Dendritic cell treated with granulocyte-macrophage colony-stimulating factor and Interleukin-4, amounts not matched to agents 40 ng/mL and 50 ng/mL, for 4 days (primary cell): Measurements from ENCODE around the gene MBP.

Source experiments
- H3K27ac Mint-ChIP-seq: one replicate; pipeline ENCODE4 v1.8.0; 2022; ENCODE audit warnings: mild to moderate bottlenecking, mixed read lengths
- H3K27me3 Mint-ChIP-seq: one replicate; pipeline ENCODE4 v1.8.0; 2022; ENCODE audit warnings: mild to moderate bottlenecking, mixed read lengths
- H3K36me3 Mint-ChIP-seq: one replicate; pipeline ENCODE4 v1.8.0; 2022; ENCODE audit warnings: low read depth, mixed read lengths
- H3K4me1 Mint-ChIP-seq: one replicate; pipeline ENCODE4 v1.8.0; 2022; ENCODE audit warnings: low read depth, mixed read lengths
- H3K4me3 Mint-ChIP-seq: one replicate; pipeline ENCODE4 v1.8.0; 2022; ENCODE audit warnings: mild to moderate bottlenecking, moderate library complexity, mixed read lengths
- H3K9me3 Mint-ChIP-seq: one replicate; pipeline ENCODE4 v1.8.0; 2022; ENCODE audit warnings: mixed read lengths
- intact Hi-C: fragments of 100-400 bp; cut with micrococcal nuclease; formaldehyde crosslinking; loops from one replicate; pipeline ENCODE4 v1.15.0; 2022

MBP gene

DNA sequence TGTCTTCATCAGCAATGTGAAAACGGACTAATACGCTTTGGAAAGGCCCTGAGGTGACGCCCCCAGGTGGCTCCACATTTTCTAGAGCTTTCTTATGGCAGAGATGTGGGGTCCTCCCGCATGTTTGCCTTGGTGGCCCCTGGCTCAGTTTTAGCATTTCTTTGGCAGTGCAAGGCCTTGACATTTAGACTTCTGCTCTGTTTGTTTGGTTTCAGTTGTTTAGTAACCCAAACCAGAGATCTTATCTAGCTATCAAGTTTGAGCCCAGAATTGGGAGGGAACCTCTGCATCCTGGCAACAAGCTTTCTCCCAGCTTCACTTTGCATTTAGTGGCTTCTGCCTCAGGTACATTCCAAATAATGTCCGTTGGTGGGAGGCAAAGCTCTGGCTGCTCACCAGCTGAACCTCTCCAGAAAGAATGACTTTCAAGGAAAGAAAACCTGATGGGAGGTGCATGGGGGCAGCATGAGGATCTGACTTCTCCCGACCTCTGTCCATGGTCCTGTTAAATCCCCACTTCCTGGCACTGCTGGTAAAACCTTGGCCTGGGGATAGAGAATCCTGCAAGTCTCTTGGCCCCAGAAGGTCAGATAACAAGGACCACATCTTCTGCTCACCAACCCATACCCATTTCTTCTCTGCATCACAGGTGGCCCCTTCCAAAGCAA is 12.0 kb upstream of the MBP start:
- Mint-ChIP-seq H3K27me3 (no peaks in the 10 kb centered on the region), H3K27ac (no peak overlapping the region), H3K36me3 (peaks cover 16% of the 10 kb centered on the region), H3K4me3 (no peak overlapping the region), H3K4me1 (peaks cover 51% of the 10 kb centered on the region), H3K9me3 (peaks cover 27% of the 10 kb centered on the region)
- intact Hi-C loops: no loop called here

DNA sequence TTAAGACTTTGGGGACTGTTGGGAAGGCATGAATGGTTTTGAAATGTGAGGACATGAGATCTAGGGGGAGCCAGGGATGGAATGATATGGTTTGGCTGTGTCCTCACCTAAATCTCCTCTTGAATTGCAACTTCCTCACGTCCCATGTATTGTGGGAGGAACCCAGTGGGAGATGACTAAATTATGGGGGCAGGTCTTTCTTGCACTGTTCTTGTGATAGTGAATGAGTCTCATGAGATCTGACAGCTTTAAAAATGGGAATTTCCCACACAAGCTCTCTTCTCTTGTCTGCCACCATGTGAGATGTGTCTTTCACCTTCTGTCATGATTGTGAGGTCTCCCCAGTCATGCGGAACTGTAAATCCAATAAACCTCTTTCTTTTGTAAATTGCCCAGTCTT is 11.5 kb upstream of the MBP start:
- H3K4me1 Mint-ChIP-seq: peaks cover 54% of the 10 kb centered on the region
- H3K4me3 Mint-ChIP-seq: no peak overlapping the region
- intact Hi-C loops: no loop called here
- peaks cover 16% of the 10 kb centered on the region for H3K36me3 Mint-ChIP-seq
- H3K27ac Mint-ChIP-seq: no peak overlapping the region
- H3K9me3 Mint-ChIP-seq: peaks cover 27% of the 10 kb centered on the region
- H3K27me3 Mint-ChIP-seq: no peaks in the 10 kb centered on the region

DNA sequence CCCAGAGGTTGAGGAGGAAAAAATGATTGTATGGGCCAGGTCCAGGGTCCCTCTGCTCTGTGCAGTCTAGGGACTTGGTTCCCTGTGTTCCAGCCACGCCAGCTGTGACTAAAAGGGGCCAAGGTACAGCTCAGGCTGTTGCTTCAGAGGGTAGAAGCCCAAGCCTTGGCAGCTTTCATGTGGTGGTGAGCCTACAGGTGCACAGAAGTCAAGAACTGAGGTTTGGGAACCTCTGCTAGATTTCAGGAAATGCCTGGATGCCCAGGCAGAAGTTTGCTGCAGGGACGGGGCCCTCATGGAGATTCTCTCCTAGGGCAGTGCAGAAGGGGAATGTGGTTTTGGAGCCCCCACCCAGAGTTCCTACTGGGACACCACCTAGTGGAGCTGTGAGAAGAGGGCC is 10.6 kb upstream of the MBP start:
- H3K27me3 Mint-ChIP-seq: no peaks in the 10 kb centered on the region
- intact Hi-C loops: no loop called here
- no peak overlapping the region for H3K27ac Mint-ChIP-seq

DNA sequence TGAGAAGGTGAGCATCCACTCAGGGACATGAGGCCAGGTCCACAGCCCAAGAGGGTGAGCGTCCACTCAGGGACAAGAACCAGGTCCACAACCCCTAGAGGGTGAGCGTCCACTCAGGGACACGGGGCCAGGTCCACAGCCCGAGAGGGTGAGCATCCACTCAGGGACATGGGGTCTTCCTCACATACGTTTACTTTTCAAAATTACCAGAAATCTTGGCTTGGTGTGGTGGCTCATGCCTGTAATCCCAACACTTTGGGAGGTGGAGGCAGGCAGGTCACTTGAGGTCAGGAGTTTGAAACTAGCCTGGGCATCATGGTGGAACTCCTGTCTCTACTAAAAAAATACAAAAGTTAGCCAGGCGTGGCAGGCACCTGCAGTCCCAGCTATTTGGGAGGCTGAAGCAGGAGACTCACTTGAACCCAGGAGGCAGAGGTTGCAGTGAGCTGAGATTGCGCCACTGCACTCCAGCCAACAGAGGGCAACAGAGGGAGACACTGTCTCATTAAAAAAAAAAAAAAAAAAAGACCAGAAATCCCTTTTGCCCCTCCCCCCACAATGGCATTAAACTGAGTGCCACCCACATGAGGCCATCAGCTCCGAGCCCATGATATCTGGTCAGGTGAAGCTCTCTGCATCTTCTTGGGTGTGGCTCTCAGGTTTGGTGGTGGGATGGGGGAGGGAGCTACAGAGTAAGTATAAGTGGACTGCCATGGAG is 9.0 kb upstream of the MBP start:
- Mint-ChIP-seq H3K27ac (peak overlapping the region; percentile 85), H3K4me1 (peaks cover 43% of the 10 kb centered on the region), H3K27me3 (peaks cover 1% of the 10 kb centered on the region), H3K36me3 (peaks cover 16% of the 10 kb centered on the region), H3K9me3 (peaks cover 27% of the 10 kb centered on the region), H3K4me3 (no peak overlapping the region)
- intact Hi-C loops: no loop called here

More for the DNA sequence above, 10.6 kb upstream of the MBP start:
- H3K4me1 Mint-ChIP-seq: peaks cover 53% of the 10 kb centered on the region
- H3K36me3 Mint-ChIP-seq: peaks cover 16% of the 10 kb centered on the region
- H3K4me3 Mint-ChIP-seq: no peak overlapping the region
- peaks cover 27% of the 10 kb centered on the region for H3K9me3 Mint-ChIP-seq

DNA sequence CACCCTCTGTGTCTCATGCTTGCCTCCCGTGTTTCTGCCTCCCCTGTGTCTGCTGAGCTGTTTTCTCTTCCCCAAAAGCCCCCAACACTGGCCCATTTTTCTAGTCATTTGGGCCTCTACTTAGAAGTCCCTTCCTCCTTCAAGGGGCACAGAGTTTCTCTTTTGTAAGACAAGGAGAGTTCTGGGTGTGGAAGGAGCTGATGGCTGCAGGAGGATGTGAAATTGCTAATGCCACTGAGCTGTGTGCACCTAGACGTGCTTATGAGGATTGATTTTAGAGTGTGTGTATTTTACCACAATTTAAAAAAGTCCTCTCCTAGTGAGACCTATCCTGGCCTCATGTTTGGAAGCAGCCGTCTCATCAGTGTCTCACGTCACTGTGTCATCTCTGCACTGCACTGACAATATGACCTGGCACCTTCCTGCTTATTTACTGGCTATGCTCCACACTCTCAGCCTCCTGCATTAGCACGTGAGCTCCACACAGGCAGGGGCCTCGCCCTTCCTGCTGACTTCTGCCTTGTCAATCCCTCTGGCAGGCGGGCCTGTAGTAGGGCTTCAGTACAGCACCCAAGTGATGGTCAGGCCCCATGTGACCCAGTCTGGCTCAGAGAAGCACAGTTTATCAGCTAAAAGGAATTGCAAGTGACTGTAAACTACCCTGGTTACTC is 8.0 kb upstream of the MBP start:
- Mint-ChIP-seq H3K27ac (peak overlapping the region; percentile 85), H3K4me1 (peaks cover 45% of the 10 kb centered on the region), H3K4me3 (no peak overlapping the region), H3K9me3 (peaks cover 27% of the 10 kb centered on the region), H3K27me3 (peaks cover 1% of the 10 kb centered on the region), H3K36me3 (peaks cover 22% of the 10 kb centered on the region)
- intact Hi-C loops: no loop called here

DNA sequence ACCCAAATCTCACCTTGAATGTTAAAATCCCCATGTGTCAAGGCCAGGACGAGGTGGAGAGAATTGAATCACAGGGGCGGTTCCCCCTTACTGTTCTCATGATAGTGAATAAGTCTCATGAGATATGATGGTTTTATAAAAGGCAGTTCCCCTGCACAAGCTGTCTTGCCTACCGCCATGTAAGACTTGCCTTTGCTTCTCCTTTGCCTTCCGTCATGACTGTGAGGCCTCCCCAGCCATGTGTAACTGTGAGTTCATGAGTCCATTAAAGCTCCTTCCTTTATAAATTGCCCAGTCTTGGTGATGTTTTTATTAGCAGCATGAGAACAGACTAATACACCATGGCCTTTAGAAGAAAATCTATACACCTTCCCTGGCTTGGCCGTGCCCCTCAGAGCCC is 7.4 kb upstream of the MBP start:
- intact Hi-C loops: no loop called here
- H3K4me1 Mint-ChIP-seq: peaks cover 47% of the 10 kb centered on the region
- peaks cover 27% of the 10 kb centered on the region for H3K9me3 Mint-ChIP-seq
- H3K27ac Mint-ChIP-seq: peak overlapping the region; percentile 85
- H3K27me3 Mint-ChIP-seq: peaks cover 1% of the 10 kb centered on the region
- H3K4me3 Mint-ChIP-seq: no peak overlapping the region
- peaks cover 25% of the 10 kb centered on the region for H3K36me3 Mint-ChIP-seq

DNA sequence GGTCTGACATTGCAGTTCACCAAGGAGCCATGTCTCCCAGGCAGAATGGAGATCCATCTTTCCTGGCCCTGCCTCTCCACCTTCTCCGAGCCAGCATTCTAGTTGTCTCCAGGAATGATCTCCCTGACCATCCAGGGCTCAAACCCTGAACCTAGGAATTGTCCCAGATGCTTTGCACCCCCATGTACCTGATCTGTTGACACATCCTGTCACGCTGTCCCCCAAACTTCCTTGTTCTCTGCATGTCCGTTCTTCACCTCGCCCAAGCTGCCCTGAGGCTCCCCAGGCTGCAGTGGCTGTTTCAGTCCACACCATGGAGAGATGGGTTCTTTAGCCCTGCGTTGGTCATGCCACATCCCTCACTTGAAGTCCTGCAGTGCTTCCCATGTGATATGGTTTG is 7.0 kb upstream of the MBP start:
- Mint-ChIP-seq H3K36me3 (peaks cover 25% of the 10 kb centered on the region), H3K9me3 (peaks cover 26% of the 10 kb centered on the region), H3K27ac (peak overlapping the region; percentile 85), H3K4me3 (no peak overlapping the region), H3K27me3 (peaks cover 1% of the 10 kb centered on the region), H3K4me1 (peaks cover 48% of the 10 kb centered on the region)
- intact Hi-C loops: loop anchor here (10.0 kb wide), 1 partner anchor 315 kb away; the partner anchor contains the start of gene ZNF236

DNA sequence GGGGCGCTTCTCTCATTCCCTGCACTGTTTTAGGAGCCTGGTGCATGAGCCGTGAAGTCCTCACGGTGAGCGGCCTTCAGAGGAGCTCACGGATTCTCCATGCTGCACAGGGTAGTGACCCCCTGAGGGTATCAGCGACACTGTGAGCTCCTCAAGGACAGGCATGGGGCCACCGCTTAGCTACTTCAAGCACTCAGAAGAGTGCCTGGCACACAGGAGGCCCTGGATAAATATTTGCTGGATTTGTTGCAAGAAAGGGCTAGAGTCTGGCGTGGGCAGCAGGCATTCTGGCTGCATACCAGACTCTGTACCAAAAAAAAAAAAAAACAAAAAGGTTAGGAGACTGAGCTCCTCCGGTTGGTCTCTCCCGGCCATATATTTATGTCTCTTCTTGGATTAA is 5.7 kb upstream of the MBP start:
- H3K4me3 Mint-ChIP-seq: no peak overlapping the region
- peak overlapping the region; percentile 52 for H3K27ac Mint-ChIP-seq
- intact Hi-C loops: loop anchor here (10.0 kb wide), 1 partner anchor 313 kb away; the partner anchor contains the start of gene ZNF236
- peaks cover 19% of the 10 kb centered on the region for H3K36me3 Mint-ChIP-seq
- H3K9me3 Mint-ChIP-seq: peaks cover 13% of the 10 kb centered on the region
- H3K27me3 Mint-ChIP-seq: peaks cover 1% of the 10 kb centered on the region
- peaks cover 56% of the 10 kb centered on the region for H3K4me1 Mint-ChIP-seq

DNA sequence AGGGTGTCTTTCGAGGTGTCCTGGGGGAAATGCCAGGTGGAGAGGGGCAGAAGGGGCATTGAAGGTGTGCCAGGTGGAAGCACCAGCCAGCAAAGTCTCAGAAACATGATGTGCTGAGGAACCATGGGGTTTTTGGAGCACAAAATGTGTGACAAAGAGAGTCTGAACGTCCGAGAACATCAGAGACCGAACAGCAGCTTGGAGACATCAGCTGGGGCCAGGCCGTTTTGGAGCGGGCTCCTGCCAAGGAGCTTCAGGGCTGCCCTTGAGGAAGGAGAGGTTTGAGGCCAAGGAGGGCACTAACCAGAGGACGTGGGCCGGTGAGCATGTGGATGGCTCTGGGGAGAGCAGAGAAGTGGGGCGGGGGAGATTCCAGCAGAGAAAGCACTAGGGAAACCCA is 5.3 kb upstream of the MBP start:
- Mint-ChIP-seq H3K27me3 (peaks cover 1% of the 10 kb centered on the region), H3K36me3 (peaks cover 17% of the 10 kb centered on the region), H3K9me3 (peaks cover 9% of the 10 kb centered on the region), H3K4me3 (no peak overlapping the region), H3K4me1 (peaks cover 60% of the 10 kb centered on the region), H3K27ac (peak overlapping the region; percentile 52)
- intact Hi-C loops: loop anchor here (10.0 kb wide), 1 partner anchor 313 kb away; the partner anchor contains the start of gene ZNF236

DNA sequence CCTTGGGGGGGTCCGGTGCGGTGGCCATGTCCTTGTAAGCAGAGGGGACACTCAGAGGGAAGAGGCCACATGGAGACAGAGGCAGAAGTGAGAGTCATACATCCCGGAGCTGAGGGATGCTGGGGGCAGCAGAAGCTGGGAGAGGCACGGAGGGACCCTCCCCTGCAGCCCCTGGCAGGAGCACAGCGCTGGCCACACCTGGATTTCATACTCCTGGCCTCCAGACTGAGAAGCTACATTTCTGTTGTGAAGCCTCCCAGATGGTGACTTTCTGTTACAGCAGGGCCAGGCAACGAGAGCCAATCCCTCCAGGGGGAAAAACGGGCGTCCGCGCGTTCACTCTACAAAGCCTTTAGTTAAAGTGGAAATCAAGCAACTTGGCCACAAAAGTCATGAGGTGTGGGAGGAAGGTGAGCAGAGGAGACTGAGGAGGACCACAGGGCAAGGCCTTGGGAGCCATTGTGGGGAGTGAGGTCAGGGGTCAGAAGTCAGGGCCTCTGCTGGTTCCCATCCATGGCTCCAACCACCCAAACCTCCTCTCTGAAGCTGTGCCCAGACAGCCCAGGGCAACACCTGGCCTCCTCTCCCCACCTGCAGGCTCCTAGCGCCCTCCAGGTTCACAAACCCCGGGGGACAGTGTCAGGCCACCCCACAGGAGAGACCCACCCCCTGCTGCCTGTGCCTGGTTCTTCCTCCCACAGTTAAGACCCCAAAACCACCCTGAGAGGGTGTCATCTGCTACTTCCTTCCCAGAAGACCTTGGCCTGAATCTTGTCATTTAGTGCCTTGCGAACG is 4.5 kb upstream of the MBP start:
- peak overlapping the region; percentile 52 for H3K27ac Mint-ChIP-seq
- intact Hi-C loops: loop anchor here (10.0 kb wide), 1 partner anchor 312 kb away; the partner anchor contains the start of gene ZNF236
- H3K4me1 Mint-ChIP-seq: peaks cover 60% of the 10 kb centered on the region
- no peak overlapping the region for H3K4me3 Mint-ChIP-seq
- peaks cover 1% of the 10 kb centered on the region for H3K27me3 Mint-ChIP-seq
- peaks cover 9% of the 10 kb centered on the region for H3K36me3 Mint-ChIP-seq
- H3K9me3 Mint-ChIP-seq: peaks cover under 1% of the 10 kb centered on the region

DNA sequence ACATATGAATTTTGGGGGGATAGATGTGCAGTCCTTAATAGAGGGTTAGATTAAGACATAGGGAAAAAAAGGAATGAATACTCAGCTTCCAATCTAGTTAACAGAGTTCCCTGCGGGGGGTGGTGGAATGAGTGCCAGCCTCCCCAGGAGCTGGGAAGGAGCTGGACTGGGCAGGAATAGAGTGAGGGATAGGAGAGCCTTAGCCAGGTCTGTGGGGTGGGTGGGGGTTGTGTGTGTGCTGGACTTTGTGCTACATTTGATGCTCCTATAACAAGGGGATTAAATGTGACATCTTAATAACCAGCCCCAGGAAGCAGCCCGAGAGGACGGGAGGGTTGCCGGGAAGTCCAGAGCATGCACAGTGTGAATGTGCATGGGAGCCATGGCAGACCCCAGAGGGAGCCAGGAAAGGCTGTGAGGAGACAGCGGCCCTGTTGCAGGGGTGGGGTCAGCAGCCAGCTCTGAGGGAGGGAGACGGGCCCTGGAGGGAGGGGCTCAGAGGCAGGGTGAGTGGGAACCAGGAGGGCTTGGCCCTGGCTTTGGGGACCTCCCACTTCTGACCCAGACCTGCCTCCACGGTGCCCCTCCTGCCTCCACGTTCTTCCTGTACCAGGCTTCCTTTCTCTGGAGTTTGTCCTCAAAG is 3.6 kb upstream of the MBP start:
- peaks cover 52% of the 10 kb centered on the region for H3K4me1 Mint-ChIP-seq
- no peaks in the 10 kb centered on the region for H3K9me3 Mint-ChIP-seq
- no peak overlapping the region for H3K4me3 Mint-ChIP-seq
- peak overlapping the region; percentile 44 for H3K27ac Mint-ChIP-seq
- peaks cover 1% of the 10 kb centered on the region for H3K27me3 Mint-ChIP-seq
- intact Hi-C loops: loop anchor here (10.0 kb wide), 1 partner anchor 311 kb away; the partner anchor contains the start of gene ZNF236
- H3K36me3 Mint-ChIP-seq: peaks cover 12% of the 10 kb centered on the region

DNA sequence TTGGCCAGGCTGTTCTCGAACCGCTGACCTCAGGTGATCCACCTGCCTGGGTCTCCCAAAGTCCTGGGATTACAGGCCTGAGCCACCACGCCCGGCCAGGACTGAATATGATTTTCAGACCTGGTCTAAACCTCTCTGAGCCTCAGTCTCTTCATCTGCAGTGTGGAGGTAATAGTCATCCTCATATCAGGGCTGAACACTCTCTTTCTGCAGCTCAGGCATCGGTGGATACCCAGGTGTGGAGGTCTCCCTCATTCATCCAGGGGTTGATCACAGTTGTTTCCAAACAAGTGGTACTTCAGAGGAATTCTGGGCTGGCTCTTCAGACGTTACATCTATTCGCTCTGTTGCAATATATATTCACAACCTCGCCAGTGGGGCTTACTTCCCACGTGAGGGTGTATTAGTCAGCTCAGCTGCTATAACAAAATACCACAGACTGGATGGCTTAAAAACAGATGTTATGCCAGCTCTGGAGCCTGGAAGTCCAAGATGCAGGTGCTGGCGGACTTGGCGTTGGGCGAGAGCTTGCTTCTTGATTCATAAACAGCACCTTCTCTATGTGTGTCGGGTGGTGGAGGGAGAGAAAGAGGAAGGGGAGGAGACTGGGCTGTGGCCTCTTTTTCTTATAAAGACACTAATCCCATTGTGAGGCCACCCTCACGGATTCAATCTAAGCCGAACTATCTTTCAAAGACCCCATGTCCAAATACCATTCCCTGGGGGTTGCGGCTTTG is 2.9 kb upstream of the MBP start:
- peaks cover 51% of the 10 kb centered on the region for H3K4me1 Mint-ChIP-seq
- H3K27ac Mint-ChIP-seq: peak overlapping the region; percentile 44
- no peak overlapping the region for H3K4me3 Mint-ChIP-seq
- H3K27me3 Mint-ChIP-seq: peaks cover 1% of the 10 kb centered on the region
- no peaks in the 10 kb centered on the region for H3K9me3 Mint-ChIP-seq
- intact Hi-C loops: loop anchor here (2.0 to 10.0 kb wide), 2 partner anchors 71 to 311 kb away; partner anchors contain the start of gene ZNF236
- H3K36me3 Mint-ChIP-seq: peaks cover 19% of the 10 kb centered on the region
